GM12878 (cell line): ENCODE results near the gene TSR3. TPM values are rescaled to one million over a fixed set of nuclear protein-coding genes. Genes with fewer than 3 reads are reported as not detected.

Experiments
- ATAC-seq: fragments of 200-7000 bp; cut with Tn5 transposase; 3 replicates; pipeline ENCODE4 v1.9.1; 2020; ENCODE audit warnings: mild to moderate bottlenecking, moderate library complexity
- BruUV-seq: library from RNA; stranded (reverse); fragments of 400-500 nt; replicated peaks from 2 replicates; lab custom pipeline; 2021; lab: Mats Ljungman, UMichigan
- CTCF ChIA-PET: fragments of 300-600 bp; sonication (Branson Sonifier 250); formaldehyde crosslinking; extraction: SDS; loops from one replicate; lab custom pipeline; 2021; ENCODE audit warnings: inconsistent platforms; lab: Yijun Ruan, JAX
- POLR2A ChIA-PET: fragments of 350-600 bp; formaldehyde crosslinking; extraction: SDS; loops from one replicate; lab custom pipeline; 2021; ENCODE audit warnings: inconsistent platforms; lab: Charles Lee
- RAD21 ChIA-PET: fragments of 300-600 bp; sonication (Branson Sonifier 250); formaldehyde crosslinking; loops from one replicate; lab custom pipeline; 2023; ENCODE audit warnings: antibody characterized with exemption; ENCODE audit not compliant: unreplicated experiment; lab: Charles Lee
- SMC1A ChIA-PET: fragments of 300-600 bp; sonication (Branson Sonifier 250); formaldehyde crosslinking; loops from one replicate; lab custom pipeline; 2023; ENCODE audit not compliant: unreplicated experiment, uncharacterized antibody; lab: Charles Lee
- DNase-seq: peaks from one replicate; pipeline ENCODE4 v3.0.0-alpha.2; 2011; ENCODE audit warnings: low read depth, low spot score
- FAIRE-seq: peaks from 3 replicates; lab custom pipeline; 2011; peaks lifted over from hg19 to GRCh38; lab: Jason Lieb, UNC
- H2AFZ ChIP-seq: 2 replicates; pipeline ENCODE4 v1.6.0; 2011; ENCODE audit warnings: low read depth, low read length, control low read depth; ENCODE audit not compliant: control insufficient read depth
- H3K27ac ChIP-seq: 2 replicates; pipeline ENCODE4 v1.5.1; 2011; ENCODE audit warnings: control low read depth; ENCODE audit not compliant: control insufficient read depth, insufficient read depth
- H3K27me3 ChIP-seq, 2 experiments: replicated peaks in 1 of 2; 2 replicates each; pipeline versions ENCODE4 v1.6.0 to v1.6.1; 2011; ENCODE audit warnings: low read length in 1 of 2; ENCODE audit not compliant: control insufficient read depth in 2 of 2, insufficient read depth in 2 of 2
- H3K36me3 ChIP-seq, 2 experiments: 2 replicates each; pipeline ENCODE4 v1.5.1; 2011; ENCODE audit warnings: low read length in 1 of 2; ENCODE audit not compliant: control insufficient read depth in 2 of 2, insufficient read depth in 2 of 2
- H3K4me1 ChIP-seq: 2 replicates; pipeline ENCODE4 v1.6.1; 2011; ENCODE audit warnings: mild to moderate bottlenecking, low read length, moderate library complexity, mixed read lengths; ENCODE audit not compliant: control insufficient read depth, insufficient read depth
- H3K4me2 ChIP-seq: 2 replicates; pipeline ENCODE4 v1.6.0; 2011; ENCODE audit warnings: control low read depth; ENCODE audit not compliant: control insufficient read depth, insufficient read depth
- H3K4me3 ChIP-seq: fragments of 200-600 bp; sonication (generic); 2 replicates; pipeline ENCODE4 v1.5.1; 2016
- H3K79me2 ChIP-seq: 2 replicates; pipeline ENCODE4 v1.6.0; 2011; ENCODE audit warnings: low read length; ENCODE audit not compliant: control insufficient read depth, insufficient read depth
- H3K9ac ChIP-seq: 2 replicates; pipeline ENCODE4 v1.8.0; 2011; ENCODE audit warnings: low read length, control low read depth, mixed read lengths; ENCODE audit not compliant: control insufficient read depth, insufficient read depth
- H3K9me3 ChIP-seq: replicated peaks from 3 replicates; pipeline ENCODE4 v1.5.1; 2011; ENCODE audit warnings: mild to moderate bottlenecking, low read length; ENCODE audit not compliant: control insufficient read depth, insufficient read depth
- H4K20me1 ChIP-seq: 2 replicates; pipeline ENCODE4 v1.6.0; 2011; ENCODE audit not compliant: control insufficient read depth, insufficient read depth
- CEBPZ ChIP-seq: fragments of 150-350 bp; IDR thresholded peaks from 2 replicates; pipeline ENCODE4 v1.6.1; 2016; ENCODE audit warnings: low read depth, low read length
- IRF3 ChIP-seq: fragments of 450-650 bp; IDR thresholded peaks from 2 replicates; pipeline ENCODE4 v1.6.1; 2014; ENCODE audit warnings: mild to moderate bottlenecking
- KLF5 ChIP-seq: fragments of 450-650 bp; IDR thresholded peaks from 2 replicates; pipeline ENCODE4 v1.6.1; 2014; ENCODE audit warnings: mild to moderate bottlenecking; ENCODE audit not compliant: partially characterized antibody
- RCOR1 ChIP-seq: conservative IDR thresholded peaks from 2 replicates; pipeline ENCODE4 v1.6.1; 2012; ENCODE audit warnings: low read depth, low read length, improper control_type of control experiment
- SRF ChIP-seq, 2 experiments: IDR thresholded peaks; 2 replicates each; pipeline ENCODE4 v1.6.1; 2011; ENCODE audit warnings: low read depth in 2 of 2, low read length in 2 of 2, mild to moderate bottlenecking in 1 of 2, moderate library complexity in 1 of 2
- STAT1 ChIP-seq: fragments of 450-650 bp; conservative IDR thresholded peaks from 2 replicates; pipeline ENCODE4 v1.6.1; 2014; ENCODE audit warnings: antibody characterized with exemption, mild to moderate bottlenecking
- ZBTB4 ChIP-seq: fragments of 450-650 bp; formaldehyde crosslinking; IDR thresholded peaks from 2 replicates; pipeline ENCODE4 v1.4.0; 2022; ENCODE audit warnings: mild to moderate bottlenecking, moderate library complexity
- ZNF207 ChIP-seq: fragments of 450-650 bp; IDR thresholded peaks from 2 replicates; pipeline ENCODE4 v1.6.1; 2014; ENCODE audit warnings: antibody characterized with exemption, mild to moderate bottlenecking, borderline replicate concordance
- ZNF592 ChIP-seq: fragments of 450-650 bp; IDR thresholded peaks from 2 replicates; pipeline ENCODE4 v1.6.1; 2017; ENCODE audit warnings: mild to moderate bottlenecking, moderate library complexity
- WGBS: methylation state at CpG from one replicate; pipeline ENCODE4 v1.1.6; 2016; ENCODE audit warnings: low lambda C conversion rate; ENCODE audit not compliant: insufficient replicate concordance, insufficient coverage; ENCODE audit errors: missing lambda C conversion rate; 5-methylcytosine and 5-hydroxymethylcytosine counted together
- in situ Hi-C: fragments of 300-500 bp; cut with MboI; formaldehyde crosslinking; loops from 9 replicates; pipeline ENCODE4 v1.14.3; 2018; ENCODE audit warnings: mixed read lengths
- intact Hi-C: fragments of 100-400 bp; cut with micrococcal nuclease; formaldehyde crosslinking; loops from one replicate; pipeline ENCODE4 v1.14.2; 2022; ENCODE audit not compliant: unreplicated experiment
- polyA plus RNA-seq, 11 experiments: library from polyadenylated mRNA; depleted of rRNA in 4 of 11; unstranded in 6 of 11; stranded (reverse) in 5 of 11; fragments of >200 nt; fragmentation: Nextera tagmentation in 4 of 11; fragmentation: Illumina TruSeq in 1 of 11; extraction: Ambion mirVana in 4 of 11; extraction: Trizol in 1 of 11; gene quantifications; 1 replicate in 1 of 11; 2 replicates in 10 of 11; pipeline versions ENCODE4 v1.2.1 to v1.2.3, GENCODE V29; 2011 to 2016; ENCODE audit warnings: inconsistent platforms in 2 of 11, missing spikeins in 2 of 11, low read depth in 1 of 11
- total RNA-seq, 4 experiments: library from RNA; depleted of rRNA in 3 of 4; stranded (reverse); fragments of >200 nt in 3 of 4; fragmentation: Illumina TruSeq in 1 of 4; extraction: Trizol in 1 of 4; gene quantifications; 2 replicates each; pipeline versions ENCODE4 v1.2.1 to v1.2.3, GENCODE V29; 2013 to 2021

The TSR3 gene
- total and polyA plus RNA-seq, 10 of the 15 experiments (the other 5 are each of a cell fraction or from before 2014, with no cell fraction given), result 3.4 to 108 (median 46.9) TPM

- TF ChIP-seq ZBTB4, result no peak
Observed at GRCh38 chr16:1355591-1355990, 3.9 kb upstream of the TSR3 start (continued).

- CTCF ChIA-PET, result interaction anchor here (0.7 to 1.7 kb wide), 2 partner anchors 8 to 9 kb away, joined by 4 to 11 read pairs; no protein-coding TSS in a partner anchor
- no peak overlapping the region for H2AFZ ChIP-seq
- no peak for ATAC-seq
- TF ChIP-seq ZNF207 (no peak), ZNF592 (no peak), STAT1 (no peak), SRF (IDR thresholded peaks at IDR 0.05; ENCODE audit: low read depth in 2 of 2, low read length in 2 of 2) (no peak), RCOR1 (no peak), CEBPZ (no peak), IRF3 (no peak), KLF5 (no peak)
Observed at GRCh38 chr16:1354815-1355540, 3.3 kb upstream of the TSR3 start.

More at GRCh38 chr16:1354815-1355540, 3.3 kb upstream of the TSR3 start:
- H3K4me2 ChIP-seq, result no peak overlapping the region
- POLR2A ChIA-PET, result no interaction called here
- no peak overlapping the region for H3K27ac ChIP-seq
- RAD21 ChIA-PET, result no interaction called here
- BruUV-seq, result no TSS peak
- in situ Hi-C loops, result no loop called here
- H3K9ac ChIP-seq, result no peak overlapping the region
- H3K27me3 ChIP-seq, result no peaks in the 10 kb centered on the region
- H3K4me1 ChIP-seq, result peaks cover 8% of the 10 kb centered on the region
- H3K79me2 ChIP-seq, result peaks cover 27% of the 10 kb centered on the region
- 87% methylated on average over 35 of the region's 49 CpGs for WGBS
- no peaks in the 10 kb centered on the region for H3K9me3 ChIP-seq
- no peaks in the 10 kb centered on the region for H4K20me1 ChIP-seq
- no peak overlapping the region for H3K4me3 ChIP-seq
- DNase-seq (no peak), FAIRE-seq (no peak)
- intact Hi-C loops, result no loop called here
- SMC1A ChIA-PET, result no interaction called here
- no peaks in the 10 kb centered on the region; a peak in 1 of 4 replicates for H3K36me3 ChIP-seq
